Fibroblast of lung (primary cell): ENCODE data around the gene EIF4E. TPM values are rescaled to one million over a fixed set of nuclear protein-coding genes. Genes with fewer than 3 reads are reported as not detected.
A peak's percentile ranks its signal among the peaks of the same experiment; 100 is the strongest.

Experiments used
- DNase-seq, 2 donors: peaks; one replicate each; pipeline versions ENCODE4 v3.0.0 to v3.0.0-alpha.2; 2010; ENCODE audit warnings: low read depth in 2 of 2
- H2AFZ ChIP-seq: 2 replicates; pipeline ENCODE4 v1.5.1; 2012; ENCODE audit warnings: low read length, control low read depth, inconsistent platforms
- H3K27ac ChIP-seq: 2 replicates; pipeline ENCODE4 v1.5.1; 2011; ENCODE audit warnings: low read length, control low read depth; ENCODE audit not compliant: insufficient read depth
- H3K27me3 ChIP-seq: 2 replicates; pipeline ENCODE4 v1.5.1; 2011; ENCODE audit warnings: mild to moderate bottlenecking, low read length; ENCODE audit not compliant: control insufficient read depth, insufficient read depth
- H3K36me3 ChIP-seq: 2 replicates; pipeline ENCODE4 v1.5.1; 2011; ENCODE audit warnings: low read length; ENCODE audit not compliant: control insufficient read depth, insufficient read depth
- H3K4me1 ChIP-seq: 2 replicates; pipeline ENCODE4 v1.5.1; 2011; ENCODE audit warnings: low read length; ENCODE audit not compliant: control insufficient read depth, insufficient read depth; ENCODE audit errors: extremely low read depth
- H3K4me2 ChIP-seq: 2 replicates; pipeline ENCODE4 v1.5.1; 2011; ENCODE audit warnings: low read length, control low read depth; ENCODE audit not compliant: insufficient read depth; ENCODE audit errors: extremely low read depth
- H3K4me3 ChIP-seq, 4 experiments: fragments of 200-600 bp in 1 of 4; sonication (generic) in 1 of 4; replicated peaks in 1 of 4; 2 replicates each; pipeline ENCODE4 v1.5.1; 2011 to 2016; ENCODE audit warnings: low read length in 4 of 4, low read depth in 3 of 4, mild to moderate bottlenecking in 3 of 4, control low read depth in 2 of 4, inconsistent platforms in 1 of 4, mixed read lengths in 1 of 4; ENCODE audit not compliant: insufficient read depth in 1 of 4; ENCODE audit errors: control extremely low read depth in 1 of 4
- H3K79me2 ChIP-seq: 2 replicates; pipeline ENCODE4 v1.5.1; 2012; ENCODE audit warnings: mild to moderate bottlenecking, low read length, inconsistent platforms; ENCODE audit not compliant: control insufficient read depth, insufficient read depth
- H3K9ac ChIP-seq: 2 replicates; pipeline ENCODE4 v1.5.1; 2011; ENCODE audit warnings: mild to moderate bottlenecking, low read length, control low read depth; ENCODE audit not compliant: insufficient read depth
- H3K9me3 ChIP-seq: 2 replicates; pipeline ENCODE4 v1.5.1; 2012; ENCODE audit warnings: low read depth, low read length; ENCODE audit not compliant: control insufficient read depth, insufficient read depth
- H4K20me1 ChIP-seq: 2 replicates; pipeline ENCODE4 v1.5.1; 2011; ENCODE audit warnings: low read length; ENCODE audit not compliant: control insufficient read depth, insufficient read depth; ENCODE audit errors: extremely low read depth
- CTCF ChIP-seq, 2 donors: IDR thresholded peaks in 1 of 2; conservative IDR thresholded peaks in 1 of 2; 1 replicate in 1 of 2; 2 replicates in 1 of 2; pipeline ENCODE4 v1.5.1; 2011 to 2012; ENCODE audit warnings: low read length in 2 of 2, control low read depth in 1 of 2, inconsistent platforms in 1 of 2, low read depth in 1 of 2, mild to moderate bottlenecking in 1 of 2
- EZH2 ChIP-seq: IDR thresholded peaks from 2 replicates; pipeline ENCODE4 v1.5.1; 2012; ENCODE audit warnings: low read length, control low read depth, mild to moderate bottlenecking; ENCODE audit errors: missing control alignments
- polyA plus RNA-seq, 2 donors: library from polyadenylated mRNA; depleted of rRNA in 1 of 2; stranded (reverse) in 1 of 2; unstranded in 1 of 2; fragments of >200 nt; gene quantifications; 2 replicates each; pipeline ENCODE4 v1.2.1, GENCODE V29; 2011 to 2012; ENCODE audit warnings: missing spikeins in 1 of 2
- total RNA-seq: library from RNA; depleted of rRNA; stranded (reverse); fragments of >200 nt; gene quantifications from 2 replicates; pipeline ENCODE4 v1.2.1, GENCODE V29; 2014

The EIF4E gene
- total and polyA plus RNA-seq, 2 donors (not counting 1 experiment from before 2014, with no cell fraction given), result 124 to 138 TPM

GRCh38 chr4:98905839-98906238 lies 23.1 kb downstream of the EIF4E start:
- no peak overlapping the region for H3K27ac ChIP-seq
- no peaks in the 10 kb centered on the region for H3K27me3 ChIP-seq
- H3K9ac ChIP-seq, result no peak overlapping the region
- H3K36me3 ChIP-seq, result peaks cover 3% of the 10 kb centered on the region
- DNase-seq, result peak in 1 of 2 donors; percentile 62
- no peak overlapping the region for H2AFZ ChIP-seq
- peaks cover 92% of the 10 kb centered on the region for H3K79me2 ChIP-seq
- no peaks in the 10 kb centered on the region for H3K9me3 ChIP-seq
- H3K4me2 ChIP-seq, result no peak overlapping the region
- H3K4me3 ChIP-seq, result no peak overlapping the region
- H3K4me1 ChIP-seq, result no peaks in the 10 kb centered on the region
- H4K20me1 ChIP-seq, result no peaks in the 10 kb centered on the region
- no peak for TF ChIP-seq EZH2
- TF ChIP-seq CTCF (conservative IDR thresholded peaks at IDR 0.05 in 1 of 2, IDR thresholded peaks at IDR 0.05 in 1 of 2; ENCODE audit: low read depth in 1 of 2, low read length in 2 of 2), result no peak

- Histone ChIP-seq H3K4me1 (no peaks in the 10 kb centered on the region), H2AFZ (no peak overlapping the region), H3K9me3 (no peaks in the 10 kb centered on the region), H4K20me1 (no peaks in the 10 kb centered on the region), H3K4me3 (no peak overlapping the region), H3K79me2 (peaks cover 91% of the 10 kb centered on the region), H3K27ac (no peak overlapping the region), H3K9ac (no peak overlapping the region), H3K36me3 (peaks cover 3% of the 10 kb centered on the region), H3K27me3 (no peaks in the 10 kb centered on the region), H3K4me2 (no peak overlapping the region)
- no peak for TF ChIP-seq CTCF (conservative IDR thresholded peaks at IDR 0.05 in 1 of 2, IDR thresholded peaks at IDR 0.05 in 1 of 2; ENCODE audit: low read depth in 1 of 2, low read length in 2 of 2)
- no peak for DNase-seq
Observed at GRCh38 chr4:98905297-98905696, 23.6 kb downstream of the EIF4E start.

- no peak overlapping the region for H3K27ac ChIP-seq
- DNase-seq, result no peak
- H3K79me2 ChIP-seq, result peaks cover 87% of the 10 kb centered on the region
- no peak overlapping the region for H3K4me3 ChIP-seq
- TF ChIP-seq CTCF (conservative IDR thresholded peaks at IDR 0.05 in 1 of 2, IDR thresholded peaks at IDR 0.05 in 1 of 2; ENCODE audit: low read depth in 1 of 2, low read length in 2 of 2) (no peak), EZH2 (no peak)
- H2AFZ ChIP-seq, result no peak overlapping the region
- H3K4me1 ChIP-seq, result no peaks in the 10 kb centered on the region
- no peaks in the 10 kb centered on the region for H3K27me3 ChIP-seq
- no peaks in the 10 kb centered on the region for H3K9me3 ChIP-seq
- peaks cover 3% of the 10 kb centered on the region for H3K36me3 ChIP-seq
- no peaks in the 10 kb centered on the region for H4K20me1 ChIP-seq
- H3K4me2 ChIP-seq, result no peak overlapping the region
- no peak overlapping the region for H3K9ac ChIP-seq
Observed at GRCh38 chr4:98903963-98904362, 25.0 kb downstream of the EIF4E start.
